ENCODE measurements around the gene MST1R. TPM values are rescaled to one million over a fixed set of nuclear protein-coding genes. Genes with fewer than 3 reads are reported as not detected.

The MST1R gene
- total RNA-seq, 2 experiments from 2014 or later = 0.38 to 0.82 TPM

DNA sequence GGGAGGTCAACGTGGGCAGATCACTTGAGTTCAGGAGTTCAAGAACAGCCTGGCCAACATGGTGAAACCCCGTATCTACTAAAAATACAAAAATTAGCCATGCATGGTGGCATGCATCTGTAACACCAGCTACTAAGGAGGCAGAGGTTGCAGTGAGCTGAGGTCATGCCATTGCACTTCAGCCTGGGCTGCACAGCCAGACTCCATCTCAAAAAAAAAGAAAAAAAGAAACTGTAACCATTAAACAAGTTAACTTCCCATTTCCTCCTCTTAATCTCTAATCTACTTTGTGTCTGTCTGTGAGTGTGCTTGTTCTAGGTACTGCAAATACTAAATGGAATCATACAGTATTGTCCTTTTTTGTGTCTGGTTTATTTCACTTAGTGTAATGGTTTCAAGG lies 39.0 kb upstream of the MST1R start:
- H3K9me2 ChIP-seq (ENCODE audit: insufficient read depth, low read length) = no peaks in the 10 kb centered on the region
- H3K9me3 ChIP-seq (ENCODE audit: low read length) = peaks cover 27% of the 10 kb centered on the region
- H3K4me3 ChIP-seq (ENCODE audit: low read depth, low read length, poor library complexity, severe bottlenecking) = peak overlapping the region; percentile 85
- ChIA-PET POLR2A (interaction anchor here (0.7 to 0.9 kb wide), 2 partner anchors 12 kb away, joined by 3 to 4 read pairs; no protein-coding TSS in a partner anchor), CTCF (ENCODE audit: unreplicated experiment) (no interaction called here)
- peak overlapping the region; percentile 82 for H3K4me2 ChIP-seq (ENCODE audit: low read length)
- no TSS peak for BruUV-seq (replicated peaks)
- peaks cover 71% of the 10 kb centered on the region for H3K79me2 ChIP-seq (ENCODE audit: insufficient read depth, low read depth, low read length)
- DNase-seq (ENCODE audit: low spot score) = peak; percentile 57
- intact Hi-C loops (cut with micrococcal nuclease; ENCODE audit: unreplicated experiment) = loop anchor here (5.0 kb wide), 1 partner anchor 145 kb away; the partner anchor contains the start of gene RBM5
- peak overlapping the region; percentile 81 for H3K27ac ChIP-seq (ENCODE audit: low read depth, low read length, poor library complexity, severe bottlenecking)
- H4K20me1 ChIP-seq (ENCODE audit: insufficient read depth, low read length) = no peaks in the 10 kb centered on the region
- peaks cover 48% of the 10 kb centered on the region for H3K36me3 ChIP-seq (ENCODE audit: insufficient read depth, low read length)
- TF ChIP-seq, protein P1, sequence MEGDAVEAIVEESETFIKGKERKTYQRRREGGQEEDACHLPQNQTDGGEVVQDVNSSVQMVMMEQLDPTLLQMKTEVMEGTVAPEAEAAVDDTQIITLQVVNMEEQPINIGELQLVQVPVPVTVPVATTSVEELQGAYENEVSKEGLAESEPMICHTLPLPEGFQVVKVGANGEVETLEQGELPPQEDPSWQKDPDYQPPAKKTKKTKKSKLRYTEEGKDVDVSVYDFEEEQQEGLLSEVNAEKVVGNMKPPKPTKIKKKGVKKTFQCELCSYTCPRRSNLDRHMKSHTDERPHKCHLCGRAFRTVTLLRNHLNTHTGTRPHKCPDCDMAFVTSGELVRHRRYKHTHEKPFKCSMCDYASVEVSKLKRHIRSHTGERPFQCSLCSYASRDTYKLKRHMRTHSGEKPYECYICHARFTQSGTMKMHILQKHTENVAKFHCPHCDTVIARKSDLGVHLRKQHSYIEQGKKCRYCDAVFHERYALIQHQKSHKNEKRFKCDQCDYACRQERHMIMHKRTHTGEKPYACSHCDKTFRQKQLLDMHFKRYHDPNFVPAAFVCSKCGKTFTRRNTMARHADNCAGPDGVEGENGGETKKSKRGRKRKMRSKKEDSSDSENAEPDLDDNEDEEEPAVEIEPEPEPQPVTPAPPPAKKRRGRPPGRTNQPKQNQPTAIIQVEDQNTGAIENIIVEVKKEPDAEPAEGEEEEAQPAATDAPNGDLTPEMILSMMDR (conservative IDR thresholded peaks at IDR 0.05; ENCODE audit: low read length) = no peak
- TF ChIP-seq EZH2phosphoT487 (IDR thresholded peaks at IDR 0.05; ENCODE audit: borderline replicate concordance, low read depth, low read length) = no peak
- H2AFZ ChIP-seq (ENCODE audit: low read length) = no peak overlapping the region
- peaks cover 60% of the 10 kb centered on the region for H3K4me1 ChIP-seq (ENCODE audit: insufficient read depth, low read length, poor library complexity, severe bottlenecking)

DNA sequence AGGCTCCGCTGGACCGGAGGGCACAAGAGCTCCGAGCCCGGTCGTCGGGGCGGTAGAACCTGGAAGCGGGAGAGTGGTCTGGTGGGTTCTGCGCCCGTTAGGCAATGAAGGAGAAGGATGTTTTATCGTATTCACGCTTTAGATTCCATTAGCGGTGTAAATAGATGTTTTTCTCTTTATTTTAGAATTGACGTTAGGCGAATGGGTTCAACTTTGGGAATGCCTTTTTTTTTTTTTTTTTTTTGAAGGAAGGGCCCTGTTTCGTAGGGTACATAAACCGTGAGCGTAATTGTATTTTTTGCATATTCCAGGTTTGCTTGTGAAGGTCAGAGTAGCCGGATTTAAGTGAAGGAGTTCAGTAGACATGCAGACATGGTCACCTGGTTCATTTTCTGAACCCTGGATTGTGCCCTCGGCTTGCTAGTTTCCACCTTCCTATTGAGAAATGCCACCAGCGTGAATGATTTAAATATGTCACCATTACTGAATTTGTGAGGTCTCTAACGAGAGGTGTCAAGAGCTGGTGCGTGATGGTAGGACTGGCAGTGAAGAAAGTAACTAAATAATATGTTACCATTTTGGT lies 37.1 kb upstream of the MST1R start:
- Histone ChIP-seq H2AFZ (ENCODE audit: low read length) (no peak overlapping the region), H3K9me2 (ENCODE audit: insufficient read depth, low read length) (no peaks in the 10 kb centered on the region), H3K9me3 (ENCODE audit: low read length) (peaks cover 22% of the 10 kb centered on the region), H3K4me1 (ENCODE audit: insufficient read depth, low read length, poor library complexity, severe bottlenecking) (peaks cover 41% of the 10 kb centered on the region), H3K36me3 (ENCODE audit: insufficient read depth, low read length) (peaks cover 38% of the 10 kb centered on the region), H3K27ac (ENCODE audit: low read depth, low read length, poor library complexity, severe bottlenecking) (peak overlapping the region; percentile 81), H3K4me2 (ENCODE audit: low read length) (peak overlapping the region; percentile 82), H3K79me2 (ENCODE audit: insufficient read depth, low read depth, low read length) (peaks cover 55% of the 10 kb centered on the region), H4K20me1 (ENCODE audit: insufficient read depth, low read length) (no peaks in the 10 kb centered on the region), H3K4me3 (ENCODE audit: low read depth, low read length, poor library complexity, severe bottlenecking) (peak overlapping the region; percentile 85)
- no peak for TF ChIP-seq EZH2phosphoT487 (IDR thresholded peaks at IDR 0.05; ENCODE audit: borderline replicate concordance, low read depth, low read length)
- TF ChIP-seq, protein P1 (conservative IDR thresholded peaks at IDR 0.05; ENCODE audit: low read length) = no peak
- POLR2A ChIA-PET = interaction anchor here (0.5 to 2.7 kb wide), 7 partner anchors 11 to 1745 kb away, joined by 3 to 32 read pairs (median 4); partner anchors contain the start of genes CYB561D2, MON1A and NPRL2
- intact Hi-C loops (cut with micrococcal nuclease; ENCODE audit: unreplicated experiment) = loop anchor here (5.0 kb wide), 1 partner anchor 147 kb away; the partner anchor contains the start of gene RBM5
- CTCF ChIA-PET (ENCODE audit: unreplicated experiment) = interaction anchor here (1.6 to 1.9 kb wide), 2 partner anchors 10 to 11 kb away, joined by 4 to 6 read pairs; partner anchors contain the start of gene MON1A
- DNase-seq (ENCODE audit: low spot score) = peak; percentile 46
- TSS peak; percentile 83 for BruUV-seq (replicated peaks)
